Uterus (tissue), 4 donors: ENCODE results near the gene DNASE1L3. TPM values are rescaled to one million over a fixed set of nuclear protein-coding genes. Genes with fewer than 3 reads are reported as not detected.

ENCODE experiments used
- DNase-seq, 2 donors: peaks; one replicate each; pipeline ENCODE4 v3.0.0-alpha.2; 2019 to 2020
- H3K27ac ChIP-seq, 2 donors: fragments of 200-600 bp; sonication (generic); 1 replicate in 1 of 2; 2 replicates in 1 of 2; pipeline ENCODE4 v1.5.1; 2016 to 2018
- H3K27me3 ChIP-seq, 2 donors: fragments of 200-600 bp; sonication (generic); one replicate each; pipeline ENCODE4 v1.5.1; 2018 to 2019; ENCODE audit warnings: control low read depth in 1 of 2
- H3K36me3 ChIP-seq, 2 donors: fragments of 200-600 bp; sonication (generic); one replicate each; pipeline ENCODE4 v1.5.1; 2019; ENCODE audit warnings: control low read depth in 1 of 2
- H3K4me1 ChIP-seq, 2 donors: fragments of 200-600 bp; sonication (generic); one replicate each; pipeline ENCODE4 v1.5.1; 2018 to 2019; ENCODE audit warnings: control low read depth in 1 of 2
- H3K4me3 ChIP-seq, 2 donors: fragments of 200-600 bp; sonication (generic); 1 replicate in 1 of 2; 2 replicates in 1 of 2; pipeline ENCODE4 v1.5.1; 2018 to 2019; ENCODE audit warnings: mild to moderate bottlenecking in 1 of 2
- H3K9me3 ChIP-seq, 2 donors: fragments of 200-600 bp; sonication (generic); one replicate each; pipeline ENCODE4 v1.5.1; 2019; ENCODE audit warnings: control low read depth in 1 of 2
- POLR2A ChIP-seq, 2 donors: fragments of 450-650 bp; IDR thresholded peaks; one replicate each; pipeline ENCODE4 v1.6.1; 2016; ENCODE audit warnings: antibody characterized with exemption in 2 of 2, mild to moderate bottlenecking in 1 of 2, moderate library complexity in 1 of 2
- intact Hi-C: fragments of 100-400 bp; cut with DNase I; formaldehyde crosslinking; loops from one replicate; pipeline ENCODE4 v1.15.1; 2023; ENCODE audit warnings: low total_unique reads
- total RNA-seq, 4 donors: library from RNA; depleted of rRNA in 3 of 4; stranded (reverse); fragments of >200 nt in 3 of 4; gene quantifications; one replicate each; pipeline versions ENCODE4 v1.1.0 to v1.2.4, GENCODE V29; 2014 to 2023
- TF ChIP-seq, protein P1 (sequence below), 4 experiments: fragments of 200-600 bp in 2 of 4; fragments of 450-650 bp in 2 of 4; sonication (generic) in 2 of 4; IDR thresholded peaks; one replicate each; pipeline ENCODE4 v1.5.1; 2016 to 2019; ENCODE audit warnings: antibody characterized with exemption in 4 of 4, mild to moderate bottlenecking in 2 of 4, moderate library complexity in 1 of 4
- donor health status: DM: yes; HTN: yes; CAD: no.

DNASE1L3 gene
- total RNA-seq, 4 donors from 2014 or later: 0.77 to 3.2 (median 2.4) TPM

DNA sequence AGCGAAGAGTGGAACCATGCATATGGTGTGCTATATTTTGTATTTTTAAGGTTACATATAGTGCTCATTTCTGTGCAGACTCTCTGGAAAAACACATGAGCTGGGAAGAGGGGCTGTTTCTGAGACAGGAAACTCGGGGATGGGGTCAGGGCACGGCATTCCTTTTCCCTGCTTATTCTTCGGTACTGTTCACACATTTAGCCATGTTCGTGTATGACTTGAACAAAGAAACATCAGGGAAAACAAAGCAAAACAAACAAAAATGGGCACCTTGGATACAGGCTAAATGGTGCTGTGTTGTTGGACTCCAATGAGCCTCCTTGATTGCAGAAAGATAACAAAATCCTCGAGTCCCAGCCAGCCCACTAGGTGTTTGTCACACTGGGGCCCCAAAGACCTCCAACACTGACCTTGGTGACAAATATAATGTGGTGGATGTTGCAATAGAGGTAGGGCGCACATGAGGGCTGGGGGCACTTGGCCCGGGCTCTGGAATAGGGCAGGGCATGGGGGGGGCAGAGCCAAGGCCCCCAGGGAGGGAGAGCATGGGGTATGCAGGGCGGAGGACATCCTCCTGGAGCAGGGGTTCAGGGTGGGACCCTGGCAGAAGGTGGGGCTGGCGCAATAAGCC lies 19.3 kb downstream of the DNASE1L3 start:
- H3K4me3 ChIP-seq: no peak overlapping the region
- TF ChIP-seq, protein P1, sequence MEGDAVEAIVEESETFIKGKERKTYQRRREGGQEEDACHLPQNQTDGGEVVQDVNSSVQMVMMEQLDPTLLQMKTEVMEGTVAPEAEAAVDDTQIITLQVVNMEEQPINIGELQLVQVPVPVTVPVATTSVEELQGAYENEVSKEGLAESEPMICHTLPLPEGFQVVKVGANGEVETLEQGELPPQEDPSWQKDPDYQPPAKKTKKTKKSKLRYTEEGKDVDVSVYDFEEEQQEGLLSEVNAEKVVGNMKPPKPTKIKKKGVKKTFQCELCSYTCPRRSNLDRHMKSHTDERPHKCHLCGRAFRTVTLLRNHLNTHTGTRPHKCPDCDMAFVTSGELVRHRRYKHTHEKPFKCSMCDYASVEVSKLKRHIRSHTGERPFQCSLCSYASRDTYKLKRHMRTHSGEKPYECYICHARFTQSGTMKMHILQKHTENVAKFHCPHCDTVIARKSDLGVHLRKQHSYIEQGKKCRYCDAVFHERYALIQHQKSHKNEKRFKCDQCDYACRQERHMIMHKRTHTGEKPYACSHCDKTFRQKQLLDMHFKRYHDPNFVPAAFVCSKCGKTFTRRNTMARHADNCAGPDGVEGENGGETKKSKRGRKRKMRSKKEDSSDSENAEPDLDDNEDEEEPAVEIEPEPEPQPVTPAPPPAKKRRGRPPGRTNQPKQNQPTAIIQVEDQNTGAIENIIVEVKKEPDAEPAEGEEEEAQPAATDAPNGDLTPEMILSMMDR (IDR thresholded peaks at IDR 0.05): no peak
- no peak for TF ChIP-seq POLR2A (IDR thresholded peaks at IDR 0.05)
- no peaks in the 10 kb centered on the region for H3K36me3 ChIP-seq
- no peaks in the 10 kb centered on the region for H3K27me3 ChIP-seq
- H3K27ac ChIP-seq: no peak overlapping the region
- H3K9me3 ChIP-seq: no peaks in the 10 kb centered on the region
- no peaks in the 10 kb centered on the region for H3K4me1 ChIP-seq
- DNase-seq: no peak
- intact Hi-C loops: no loop called here

DNA sequence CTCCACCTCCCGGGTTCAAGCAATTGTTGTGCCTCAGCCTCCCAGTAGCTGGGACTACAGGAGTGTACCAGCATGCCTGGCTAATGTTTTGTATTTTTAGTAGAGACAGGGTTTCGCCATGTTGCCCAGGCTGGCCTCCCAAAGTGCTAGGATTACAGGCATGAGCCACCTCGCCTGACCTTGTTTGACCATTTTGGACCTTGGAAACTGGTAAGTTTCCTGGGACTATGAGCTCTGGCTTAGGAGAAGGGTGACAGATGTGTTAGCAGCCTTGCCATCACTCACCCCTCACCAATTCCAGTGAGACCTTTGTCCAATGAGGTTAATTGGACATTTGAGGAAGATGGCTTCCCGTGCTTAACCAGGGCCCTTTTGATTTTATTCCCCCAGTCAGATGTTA lies 19.9 kb downstream of the DNASE1L3 start:
- H3K36me3 ChIP-seq: no peaks in the 10 kb centered on the region
- H3K4me1 ChIP-seq: no peaks in the 10 kb centered on the region
- intact Hi-C loops: no loop called here
- H3K4me3 ChIP-seq: no peak overlapping the region
- DNase-seq: no peak
- H3K27ac ChIP-seq: no peak overlapping the region
- H3K27me3 ChIP-seq: no peaks in the 10 kb centered on the region
- TF ChIP-seq POLR2A (IDR thresholded peaks at IDR 0.05): no peak
- TF ChIP-seq, protein P1 (IDR thresholded peaks at IDR 0.05): no peak
- H3K9me3 ChIP-seq: no peaks in the 10 kb centered on the region

DNA sequence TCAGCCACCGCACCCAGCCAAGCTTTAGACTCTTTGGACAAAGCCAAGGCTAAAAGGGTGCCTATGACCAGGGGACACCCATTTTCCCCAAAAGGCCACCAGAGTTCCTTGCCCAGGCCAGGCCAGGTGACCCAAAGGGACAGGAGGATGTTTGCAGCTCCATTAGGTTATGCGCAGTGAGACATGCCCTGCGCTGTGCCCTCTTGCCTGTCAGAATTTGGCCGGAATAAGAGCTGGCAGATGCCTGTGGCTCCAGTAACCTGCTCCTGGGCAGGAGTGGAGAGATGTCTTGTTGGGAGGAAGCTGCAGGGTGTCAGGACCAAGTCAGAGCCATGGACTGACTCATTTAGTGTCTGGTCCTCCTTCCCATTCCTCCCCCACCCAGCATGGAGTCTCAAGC lies 20.5 kb downstream of the DNASE1L3 start:
- no peak overlapping the region for H3K4me3 ChIP-seq
- no peaks in the 10 kb centered on the region for H3K4me1 ChIP-seq
- no peaks in the 10 kb centered on the region for H3K9me3 ChIP-seq
- H3K27me3 ChIP-seq: no peaks in the 10 kb centered on the region
- H3K27ac ChIP-seq: peak overlapping the region in 1 of 2 donors; percentile 49
- no peak for DNase-seq
- H3K36me3 ChIP-seq: no peaks in the 10 kb centered on the region
- intact Hi-C loops: no loop called here
- TF ChIP-seq, protein P1 (IDR thresholded peaks at IDR 0.05): no peak
- no peak for TF ChIP-seq POLR2A (IDR thresholded peaks at IDR 0.05)

DNA sequence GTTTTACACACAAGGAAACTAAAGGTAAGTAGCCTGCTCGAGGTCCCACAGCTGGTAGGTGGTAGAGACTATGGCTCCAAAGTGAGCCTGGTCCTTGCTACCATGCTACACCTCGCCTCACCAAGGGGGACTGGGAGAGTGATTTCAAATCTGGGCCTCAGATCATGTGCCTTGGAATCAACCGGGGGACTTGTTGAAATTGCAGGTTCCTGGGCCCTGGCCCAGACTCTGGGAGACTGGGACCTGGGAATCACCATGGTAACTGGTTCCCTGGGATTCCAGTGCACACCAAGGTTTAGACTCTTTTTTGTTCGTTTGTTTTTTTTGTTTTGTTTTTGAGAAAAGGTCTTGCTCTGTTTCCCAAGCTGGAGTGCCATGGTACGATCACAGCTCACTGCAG lies 21.1 kb downstream of the DNASE1L3 start:
- H3K36me3 ChIP-seq: no peaks in the 10 kb centered on the region
- TF ChIP-seq, protein P1 (IDR thresholded peaks at IDR 0.05): no peak
- TF ChIP-seq POLR2A (IDR thresholded peaks at IDR 0.05): no peak
- no peaks in the 10 kb centered on the region for H3K9me3 ChIP-seq
- no peaks in the 10 kb centered on the region for H3K4me1 ChIP-seq
- H3K4me3 ChIP-seq: no peak overlapping the region
- intact Hi-C loops: no loop called here
- no peaks in the 10 kb centered on the region for H3K27me3 ChIP-seq
- DNase-seq: no peak
- H3K27ac ChIP-seq: peak overlapping the region in 1 of 2 donors; percentile 49

DNA sequence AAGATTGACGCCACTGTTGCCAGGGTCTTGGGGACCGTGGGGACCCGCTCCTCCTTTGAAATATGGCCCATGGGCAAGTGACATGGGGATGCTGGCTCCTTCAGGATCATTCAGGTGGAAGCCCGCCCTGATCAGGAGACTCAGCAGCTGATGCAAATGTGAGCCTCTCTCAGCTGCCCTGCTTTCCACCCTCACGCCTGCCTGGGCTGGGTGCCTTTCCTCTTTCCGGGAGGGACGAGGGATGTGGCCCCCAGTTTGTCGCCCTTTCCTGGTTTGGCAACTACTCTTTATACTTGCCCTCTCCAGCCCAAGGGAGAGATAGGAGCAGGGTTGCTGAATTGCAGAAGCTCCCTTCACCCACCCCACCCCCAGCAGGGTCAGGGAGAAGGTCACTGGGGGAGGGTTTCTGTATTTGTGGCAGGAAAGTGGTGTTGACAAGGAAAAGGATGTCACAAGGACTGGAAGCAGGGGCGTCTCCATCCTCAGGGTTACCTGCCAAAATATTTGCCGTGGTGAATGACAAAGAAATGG lies 21.8 kb downstream of the DNASE1L3 start:
- no peaks in the 10 kb centered on the region for H3K4me1 ChIP-seq
- peak overlapping the region in 1 of 2 donors; percentile 49 for H3K27ac ChIP-seq
- H3K36me3 ChIP-seq: no peaks in the 10 kb centered on the region
- no peaks in the 10 kb centered on the region for H3K27me3 ChIP-seq
- no peak overlapping the region for H3K4me3 ChIP-seq
- peak in 1 of 2 donors; percentile 36 for DNase-seq
- intact Hi-C loops: no loop called here
- no peaks in the 10 kb centered on the region for H3K9me3 ChIP-seq
- TF ChIP-seq POLR2A (IDR thresholded peaks at IDR 0.05): no peak
- TF ChIP-seq, protein P1 (IDR thresholded peaks at IDR 0.05): no peak
